Measurements from ENCODE around the gene CIB1. TPM values are rescaled to one million over a fixed set of nuclear protein-coding genes. Genes with fewer than 3 reads are reported as not detected.

The CIB1 gene
- polyA plus RNA-seq, 1 of the 3 experiments (the other 2 are of a cell fraction) = 87.9 TPM

GRCh38 chr15:90266485-90266884 is 32.7 kb upstream of the CIB1 start:
- Histone ChIP-seq H3K9me2 (no peaks in the 10 kb centered on the region), H3K27me3 (ENCODE audit: insufficient read depth) (no peaks in the 10 kb centered on the region), H3F3A (replicated peaks; ENCODE audit: insufficient read depth) (peaks cover 10% of the 10 kb centered on the region), H3K4me3 (ENCODE audit: low read depth in 2 of 2, low read length in 1 of 2) (peak overlapping the region; percentile 69 to 94), H3K9ac (peak overlapping the region; percentile 85), H2AFZ (ENCODE audit: low read depth) (peak overlapping the region; percentile 88), H3K27ac (ENCODE audit: low read depth in 2 of 2, low read length in 1 of 2) (peak overlapping the region; percentile 92 to 95), H3K4me1 (ENCODE audit: control insufficient read depth in 1 of 2, insufficient read depth in 2 of 2, low read depth in 1 of 2, low read length in 1 of 2) (peaks cover 14 to 15% of the 10 kb centered on the region in 2 experiments; a peak in 3 of 4 replicates), H4K20me1 (ENCODE audit: insufficient read depth) (peaks cover 45% of the 10 kb centered on the region), H3K36me3 (replicated peaks in 1 of 2; ENCODE audit: control insufficient read depth in 1 of 2, insufficient read depth in 2 of 2, low read length in 1 of 2) (peaks cover 29 to 46% of the 10 kb centered on the region in 2 experiments), H3K79me2 (ENCODE audit: insufficient read depth) (peaks cover 60% of the 10 kb centered on the region), H3K4me2 (peak overlapping the region; percentile 99), H3K9me3 (no peaks in the 10 kb centered on the region)
- no peak for DNase-seq
- TF ChIP-seq MAX (IDR thresholded peaks at IDR 0.05; ENCODE audit: low read depth) = no peak
- no peak for TF ChIP-seq ELF1 (IDR thresholded peaks at IDR 0.05)
- TF ChIP-seq NFIC (IDR thresholded peaks at IDR 0.05; ENCODE audit: borderline replicate concordance) = no peak
- no peak for TF ChIP-seq PBX3 (IDR thresholded peaks at IDR 0.05)
- TF ChIP-seq GABPA (IDR thresholded peaks at IDR 0.05; ENCODE audit: low read depth) = no peak
- no peak for TF ChIP-seq YY1 (IDR thresholded peaks at IDR 0.05; ENCODE audit: low read depth)
- TF ChIP-seq FOXM1 (IDR thresholded peaks at IDR 0.05; ENCODE audit: low read depth) = no peak
- no peak for TF ChIP-seq FOXJ3 (CRISPR knock-in tag; IDR thresholded peaks at IDR 0.05)
- TF ChIP-seq TAF1 (IDR thresholded peaks at IDR 0.05; ENCODE audit: borderline replicate concordance, low read depth, low read length) = no peak
- 10% methylated on average over 15 of the region's 15 CpGs for WGBS (ENCODE audit: low lambda C conversion rate)
- ChIA-PET POLR2A (interaction anchor here (0.9 to 1.1 kb wide), 2 partner anchors 17 to 123 kb away, joined by 3 to 8 read pairs; partner anchors contain the start of gene TTLL13), CTCF (interaction anchor here (0.8 kb wide), 1 partner anchor 33 kb away, joined by 4 read pairs; the partner anchor contains the start of genes CIB1 and GDPGP1)

GRCh38 chr15:90266061-90266431 is 32.3 kb upstream of the CIB1 start:
- TF ChIP-seq RCOR1 (IDR thresholded peaks at IDR 0.05; ENCODE audit: low read length) (no peak), MXI1 (IDR thresholded peaks at IDR 0.05; ENCODE audit: low read depth, low read length) (peak; percentile 59), EP300 (IDR thresholded peaks at IDR 0.05; ENCODE audit: borderline replicate concordance in 1 of 2, low read depth in 1 of 2, low read length in 1 of 2) (0 out of 4 replicates have a peak, but pooled peaks of 1 of the 2 experiments have one; percentile 27)
- ChIA-PET CTCF (interaction anchor here (0.7 to 1.0 kb wide), 4 partner anchors 14 to 48 kb away, joined by 3 to 4 read pairs (median 4); partner anchors contain the start of gene TTLL13), POLR2A (interaction anchor here (0.6 to 1.1 kb wide), 4 partner anchors 17 to 123 kb away, joined by 3 to 8 read pairs (median 3); partner anchors contain the start of genes SEMA4B and TTLL13)
- H3K27me3 ChIP-seq (ENCODE audit: insufficient read depth) = no peaks in the 10 kb centered on the region
- peak overlapping the region; percentile 69 to 94 for H3K4me3 ChIP-seq (ENCODE audit: low read depth in 2 of 2, low read length in 1 of 2)
- H3K9me2 ChIP-seq = no peaks in the 10 kb centered on the region
- peaks cover 14 to 15% of the 10 kb centered on the region in 2 experiments; a peak in 3 of 4 replicates for H3K4me1 ChIP-seq (ENCODE audit: control insufficient read depth in 1 of 2, insufficient read depth in 2 of 2, low read depth in 1 of 2, low read length in 1 of 2)
- H3F3A ChIP-seq (replicated peaks; ENCODE audit: insufficient read depth) = peaks cover 10% of the 10 kb centered on the region
- H3K27ac ChIP-seq (ENCODE audit: low read depth in 2 of 2, low read length in 1 of 2) = peak overlapping the region; percentile 92 to 95
- under 1% methylated on average over 14 of the region's 16 CpGs for WGBS (ENCODE audit: low lambda C conversion rate)
- H3K79me2 ChIP-seq (ENCODE audit: insufficient read depth) = peaks cover 55% of the 10 kb centered on the region
- H2AFZ ChIP-seq (ENCODE audit: low read depth) = peak overlapping the region; percentile 88
- H3K9me3 ChIP-seq = no peaks in the 10 kb centered on the region
- H3K9ac ChIP-seq = peak overlapping the region; percentile 85
- peak; percentile 72 for DNase-seq
- peaks cover 25 to 42% of the 10 kb centered on the region in 2 experiments for H3K36me3 ChIP-seq (replicated peaks in 1 of 2; ENCODE audit: control insufficient read depth in 1 of 2, insufficient read depth in 2 of 2, low read length in 1 of 2)
- peaks cover 40% of the 10 kb centered on the region for H4K20me1 ChIP-seq (ENCODE audit: insufficient read depth)
- H3K4me2 ChIP-seq = peak overlapping the region; percentile 99

All from SK-N-SH (cell line).